Measurements from ENCODE around the gene PINLYP. TPM values are rescaled to one million over a fixed set of nuclear protein-coding genes. Genes with fewer than 3 reads are reported as not detected.

The PINLYP gene
- total and polyA plus RNA-seq, 2 of the 13 experiments (the other 11 are each of a cell fraction or from before 2014, with no cell fraction given) = 0.21 to 0.24 TPM

GRCh38 chr19:43619262-43620060 is 43.9 kb downstream of the PINLYP start, which contains the start of gene ZNF428 (continued):
- peak; percentile 69; the same call in 1 of the 2 replicates for TF ChIP-seq NR2C2 (CRISPR knock-in tag; IDR thresholded peaks at IDR 0.05; ENCODE audit: borderline replicate concordance)
- no peak; the same call in none of the 2 replicates for TF ChIP-seq KDM4B (CRISPR knock-in tag; IDR thresholded peaks at IDR 0.05)
- peak; percentile 85; the same call in 1 of the 2 replicates for TF ChIP-seq ZNF83 (CRISPR knock-in tag; IDR thresholded peaks at IDR 0.05; ENCODE audit: borderline replicate concordance)
- no peak for TF ChIP-seq PRMT3 (CRISPR knock-in tag; IDR thresholded peaks at IDR 0.05; ENCODE audit: borderline replicate concordance, low read depth)
- TF ChIP-seq ZNF776 (CRISPR knock-in tag; IDR thresholded peaks at IDR 0.05) = peak; percentile 96; the same call in 1 of the 2 replicates
- TF ChIP-seq ZBTB42 (CRISPR knock-in tag; IDR thresholded peaks at IDR 0.05) = no peak
- TF ChIP-seq HNF4G (IDR thresholded peaks at IDR 0.05; ENCODE audit: borderline replicate concordance, low read depth, low read length) = no peak
- peak; percentile 75 for TF ChIP-seq HNF4G (CRISPR knock-in tag; IDR thresholded peaks at IDR 0.05; ENCODE audit: borderline replicate concordance, low read depth)
- peak; percentile 90; the same call in 1 of the 2 replicates for TF ChIP-seq HINFP (CRISPR knock-in tag; IDR thresholded peaks at IDR 0.05; ENCODE audit: low read depth)
- TF ChIP-seq RERE (CRISPR knock-in tag; IDR thresholded peaks at IDR 0.05; ENCODE audit: low read depth) = no peak
- peak; percentile 78; the same call in 1 of the 2 replicates for TF ChIP-seq SRY (CRISPR knock-in tag; IDR thresholded peaks at IDR 0.05)
- TF ChIP-seq HIVEP1 (CRISPR knock-in tag; IDR thresholded peaks at IDR 0.05) = peak; percentile 45; the same call in 1 of the 2 replicates
- peak; percentile 85 for TF ChIP-seq ZNF431 (CRISPR knock-in tag; IDR thresholded peaks at IDR 0.05; ENCODE audit: borderline replicate concordance, low read depth)
- peak; percentile 88; the same call in 1 of the 2 replicates for TF ChIP-seq ZNF160 (CRISPR knock-in tag; IDR thresholded peaks at IDR 0.05)
- no peak; the same call in 1 of the 2 replicates for TF ChIP-seq MIER3 (CRISPR knock-in tag; IDR thresholded peaks at IDR 0.05; ENCODE audit: borderline replicate concordance)
- TF ChIP-seq MAFK (conservative IDR thresholded peaks at IDR 0.05 in 1 of 2, IDR thresholded peaks at IDR 0.05 in 1 of 2; ENCODE audit: low read length in 2 of 2) = no peak
- TF ChIP-seq ZFP62 (CRISPR knock-in tag; IDR thresholded peaks at IDR 0.05) = peak; percentile 88; the same call in 1 of the 2 replicates
- peak; percentile 84 for TF ChIP-seq ZNF121 (CRISPR knock-in tag; IDR thresholded peaks at IDR 0.05)
- TF ChIP-seq MLX (CRISPR knock-in tag; IDR thresholded peaks at IDR 0.05) = no peak
- TF ChIP-seq ZNF747 (CRISPR knock-in tag; IDR thresholded peaks at IDR 0.05; ENCODE audit: borderline replicate concordance) = peak; percentile 92
- peak; percentile 80 for TF ChIP-seq SRSF1 (optimal IDR thresholded peaks at IDR 0.05; ENCODE audit: low read depth, low read length)
- no peak for TF ChIP-seq AKAP8 (CRISPR knock-in tag; IDR thresholded peaks at IDR 0.05)

Measured in HepG2 (cell line).